Activated T-helper 9 cell treated with anti-CD3 and anti-CD28 coated beads, Interleukin-2, amount 50 U/mL, for 16 hours (primary cell): ENCODE data around the gene NUDT8.
"Not testable (repeated sequence)": the region's sequence is repeated elsewhere in the genome, so short reads cannot be mapped to it uniquely, and the experiment has no call there.

ENCODE experiments used
- DNase-seq: peaks from one replicate; pipeline ENCODE4 v3.0.0-alpha.2; 2020; ENCODE audit warnings: low read depth

Gene NUDT8

GRCh38 chr11:67588899-67589415 is 40.8 kb downstream of the NUDT8 start:
- not testable (repeated sequence) for DNase-seq

- DNase-seq = no peak
These were observed 41.6 kb downstream of the NUDT8 start for GRCh38 chr11:67588136-67588503.

GRCh38 chr11:67586568-67587250 is 43.0 kb downstream of the NUDT8 start:
- DNase-seq = no peak

GRCh38 chr11:67585911-67586310 is 43.8 kb downstream of the NUDT8 start:
- no peak for DNase-seq

GRCh38 chr11:67584881-67585873 is 44.6 kb downstream of the NUDT8 start:
- no peak for DNase-seq

GRCh38 chr11:67584205-67584880 is 45.4 kb downstream of the NUDT8 start:
- DNase-seq = peak; percentile 13

- peak; percentile 68 for DNase-seq
These were observed 46.2 kb downstream of the NUDT8 start, which contains the start of gene GSTP1 for GRCh38 chr11:67583247-67584204. Gene GSTP1, plus strand, starts transcription at chr11:67583812. Its CDS starts 32 bp downstream, at chr11:67583844.

GRCh38 chr11:67582011-67582410 is 47.7 kb downstream of the NUDT8 start:
- no peak for DNase-seq

- no peak for DNase-seq
These were observed 48.3 kb downstream of the NUDT8 start for GRCh38 chr11:67581469-67581868.

GRCh38 chr11:67577951-67578350 is 51.8 kb downstream of the NUDT8 start:
- DNase-seq = no peak
